Limb (tissue), 2 donors: ENCODE data around the gene RNF113B.

Source experiments
- DNase-seq, 2 donors: peaks; one replicate each; pipeline ENCODE4 v3.0.0-alpha.2; 2016; ENCODE audit errors: extremely low spot score in 2 of 2

The RNF113B gene

DNA sequence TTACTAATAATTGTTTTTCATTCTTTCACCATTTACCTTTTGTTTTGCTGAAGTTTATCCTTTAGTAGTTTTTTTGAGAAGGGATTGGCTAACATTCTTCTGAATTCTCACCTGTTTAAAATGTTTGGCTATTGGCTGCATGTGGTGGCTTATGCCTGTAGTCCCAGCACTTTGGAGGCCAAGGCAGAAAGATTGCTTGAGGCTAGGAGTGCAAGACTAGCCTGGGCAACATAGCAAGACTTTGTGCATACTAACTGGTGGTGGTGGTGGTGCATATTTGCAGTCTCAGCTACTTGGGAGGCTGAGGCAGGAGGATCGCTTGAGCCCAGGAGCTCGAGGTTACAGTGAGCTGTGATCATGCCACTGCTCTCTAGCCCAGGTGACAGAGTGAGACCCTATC lies 27.5 kb upstream of the RNF113B start:
- no peak for DNase-seq

DNA sequence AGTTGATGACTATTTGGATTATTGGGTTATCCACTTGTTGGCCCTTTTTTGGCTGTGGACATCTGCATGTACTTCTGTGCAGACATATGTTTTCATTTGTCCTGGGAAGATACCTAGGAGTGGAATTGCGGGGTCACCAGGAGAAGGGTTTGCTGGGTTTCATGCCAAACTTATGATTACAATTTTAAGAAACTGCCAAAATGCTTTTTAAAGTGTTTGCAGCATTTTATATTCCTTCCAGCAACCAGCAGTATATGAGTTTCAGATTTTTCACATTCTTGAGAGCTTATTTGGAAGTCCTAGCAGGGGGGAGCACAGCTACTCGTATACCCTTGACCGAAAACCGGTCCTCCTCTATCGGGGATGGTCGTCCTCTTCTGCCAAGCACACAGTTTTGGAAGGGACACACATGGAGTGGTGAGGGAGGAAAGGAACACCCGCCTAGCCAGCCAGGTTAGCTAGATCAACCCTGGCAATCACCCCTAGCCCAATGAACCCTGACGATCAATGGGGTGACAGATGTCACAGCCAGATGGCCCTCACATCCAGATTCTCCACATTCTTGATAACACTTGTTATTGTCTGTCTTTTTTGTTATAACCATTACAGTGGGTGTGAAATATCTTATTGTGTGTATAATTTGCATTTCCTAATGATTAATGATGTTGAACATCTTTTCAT lies 26.7 kb upstream of the RNF113B start:
- no peak for DNase-seq

DNA sequence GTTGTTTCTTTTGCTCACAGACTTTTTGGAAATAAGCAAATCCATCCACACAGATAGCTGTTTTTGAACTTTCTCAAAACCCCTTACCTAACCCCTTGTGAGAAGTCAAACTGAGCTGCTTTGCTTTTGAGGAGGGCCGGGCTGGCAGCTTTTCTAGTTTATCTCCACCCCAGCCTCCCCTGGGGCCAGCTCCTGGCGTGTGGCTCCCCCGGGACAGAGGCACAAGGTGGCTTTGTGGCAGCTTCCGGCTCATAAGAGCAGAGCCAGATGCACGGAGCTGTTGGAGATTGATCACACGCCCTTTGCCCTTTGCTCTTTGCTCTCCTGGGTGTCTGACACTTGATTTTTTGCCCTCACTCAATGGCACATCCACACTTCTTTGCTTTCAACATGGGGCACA lies 24.9 kb upstream of the RNF113B start:
- DNase-seq, result no peak

DNA sequence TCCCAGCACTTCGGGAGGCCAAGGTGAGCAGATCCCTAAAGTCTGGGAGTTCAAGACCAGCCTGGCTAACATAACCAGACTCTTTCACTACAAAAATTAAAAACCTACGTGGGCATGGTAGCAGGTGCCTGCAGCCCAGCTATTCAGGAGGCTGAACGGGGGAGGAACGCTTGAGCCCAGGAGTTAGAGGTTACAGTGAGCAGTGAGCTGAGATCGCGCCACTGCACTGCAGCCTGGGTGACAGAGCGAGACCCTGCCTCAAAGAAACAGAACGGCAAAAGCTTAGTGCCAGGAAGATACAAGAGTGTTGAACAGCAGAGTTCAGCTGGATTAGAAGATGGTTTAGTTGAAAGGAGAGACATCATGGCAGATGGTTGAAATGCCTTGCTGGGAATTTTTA lies 24.1 kb upstream of the RNF113B start:
- DNase-seq, result no peak

DNA sequence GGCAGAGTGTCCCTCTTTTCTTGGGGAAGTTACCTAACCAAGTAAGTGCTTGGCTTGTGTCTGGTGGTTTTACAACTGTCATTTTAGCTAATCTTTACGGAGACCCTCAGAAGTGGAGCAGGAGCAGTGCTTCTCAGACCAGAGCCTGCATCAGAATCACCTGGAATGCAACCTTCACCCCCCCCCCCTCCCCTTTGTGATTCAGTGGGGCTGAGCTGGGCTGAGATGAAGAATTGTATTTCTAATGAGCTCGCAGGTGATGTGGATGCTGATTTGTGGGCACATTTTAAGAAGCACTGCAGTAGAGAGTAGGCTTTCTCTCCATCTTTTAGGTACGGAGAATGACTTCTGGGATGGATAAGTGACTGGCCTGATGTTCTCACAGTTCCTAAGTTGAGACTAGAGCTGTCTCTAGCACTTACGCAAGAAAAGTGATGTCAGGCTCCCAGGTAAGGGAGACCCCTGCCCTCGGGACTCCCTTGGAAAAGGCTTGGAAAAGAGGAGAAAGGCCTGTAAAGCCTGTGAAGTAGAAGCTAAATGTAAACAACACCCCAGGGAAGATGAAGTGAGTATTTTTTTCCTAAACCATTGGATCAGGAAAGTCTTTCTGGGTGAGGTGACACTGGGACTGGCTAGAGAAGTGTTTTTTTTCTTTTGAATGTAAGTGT lies 23.3 kb upstream of the RNF113B start:
- DNase-seq, result no peak

DNA sequence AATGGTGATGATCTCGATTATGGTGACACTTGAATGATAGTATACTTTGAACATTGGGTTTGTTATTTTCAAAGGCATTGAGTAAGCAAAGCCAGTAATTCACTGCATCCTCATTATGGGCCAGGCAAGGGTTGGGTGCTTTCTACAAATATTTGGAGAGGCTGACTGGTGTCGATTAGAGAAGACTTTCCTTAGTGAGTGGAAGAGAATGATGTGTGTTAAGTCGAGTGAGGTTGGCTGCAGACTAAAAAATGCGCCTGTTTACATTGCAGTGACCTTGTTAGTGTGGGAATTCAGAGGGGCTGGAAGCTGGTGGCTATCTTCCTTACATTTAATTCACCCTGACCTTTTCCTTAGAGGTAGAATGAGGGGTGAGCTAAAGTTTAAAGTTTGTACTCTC lies 22.4 kb upstream of the RNF113B start:
- no peak for DNase-seq

DNA sequence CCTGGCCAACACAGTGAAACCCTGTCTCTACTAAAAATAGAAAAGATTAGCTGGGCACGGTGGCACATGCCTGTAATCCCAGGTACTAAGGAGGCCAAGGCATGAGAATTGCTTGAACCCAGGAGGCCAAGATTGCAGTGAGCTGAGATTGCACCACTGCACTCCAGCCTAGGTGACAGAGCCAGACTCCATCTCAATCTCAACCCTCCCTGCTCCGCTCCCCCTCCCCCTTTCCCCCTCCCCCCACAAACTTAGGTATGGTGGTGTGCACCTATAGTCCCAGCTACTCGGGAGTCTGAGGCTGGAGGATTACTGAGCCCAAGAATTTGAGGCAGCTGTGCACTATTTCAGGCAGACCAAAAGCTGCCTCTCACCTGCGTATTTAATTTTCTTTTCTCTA lies 21.6 kb upstream of the RNF113B start:
- no peak for DNase-seq

DNA sequence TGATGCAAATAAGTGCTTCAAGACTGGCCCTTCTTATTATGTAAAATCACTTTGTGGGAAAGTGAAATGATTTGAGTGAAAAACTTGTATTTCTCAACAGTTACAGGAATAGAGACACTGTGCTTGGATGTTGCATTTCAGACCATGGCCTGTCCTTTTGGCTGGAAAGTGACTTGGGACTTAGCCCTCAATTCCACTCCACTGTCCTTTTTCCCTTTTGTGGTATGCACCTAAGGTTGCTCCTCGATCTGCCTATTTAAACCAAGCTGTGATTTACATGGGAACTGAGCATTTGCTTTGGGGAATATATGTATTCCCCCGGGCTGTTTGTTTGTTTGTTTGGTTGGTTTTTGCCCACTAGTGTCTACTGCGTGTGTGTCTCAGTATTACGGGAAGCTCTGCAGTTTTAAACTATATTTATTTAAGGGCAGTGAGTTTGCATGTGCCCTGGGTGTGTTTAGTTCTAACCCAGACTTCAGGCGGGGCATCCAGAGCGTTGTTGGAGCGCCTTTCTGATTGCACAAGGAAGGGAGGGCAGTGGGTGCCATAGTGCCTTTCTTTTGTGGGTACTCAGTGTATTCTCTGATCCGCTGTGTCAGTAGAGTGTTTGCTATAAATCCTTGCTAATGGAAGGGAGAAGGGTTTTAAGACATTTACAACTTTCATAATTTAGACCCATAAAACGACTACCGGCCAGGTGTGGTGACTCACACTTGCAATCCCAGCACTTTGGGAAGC lies 18.2 kb upstream of the RNF113B start:
- DNase-seq, result no peak

DNA sequence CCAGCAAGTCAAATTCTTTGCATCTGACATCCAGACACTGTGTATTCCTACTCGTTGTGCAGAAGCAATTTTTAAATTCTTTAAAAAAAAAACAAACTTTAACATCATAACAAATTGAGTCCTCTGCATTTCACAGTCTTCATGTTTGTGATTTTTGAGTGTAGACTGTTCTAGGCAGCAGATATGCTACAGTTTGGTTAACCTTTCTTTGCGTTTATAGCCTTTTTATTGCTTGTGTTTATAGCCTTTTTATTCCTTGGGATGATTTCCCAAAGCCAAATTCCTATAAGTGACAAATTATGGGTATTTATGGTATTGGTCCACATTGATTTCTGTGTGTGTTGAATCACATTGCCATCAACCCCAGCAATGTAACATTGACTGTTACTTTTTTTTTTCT lies 14.9 kb upstream of the RNF113B start:
- DNase-seq, result no peak

DNA sequence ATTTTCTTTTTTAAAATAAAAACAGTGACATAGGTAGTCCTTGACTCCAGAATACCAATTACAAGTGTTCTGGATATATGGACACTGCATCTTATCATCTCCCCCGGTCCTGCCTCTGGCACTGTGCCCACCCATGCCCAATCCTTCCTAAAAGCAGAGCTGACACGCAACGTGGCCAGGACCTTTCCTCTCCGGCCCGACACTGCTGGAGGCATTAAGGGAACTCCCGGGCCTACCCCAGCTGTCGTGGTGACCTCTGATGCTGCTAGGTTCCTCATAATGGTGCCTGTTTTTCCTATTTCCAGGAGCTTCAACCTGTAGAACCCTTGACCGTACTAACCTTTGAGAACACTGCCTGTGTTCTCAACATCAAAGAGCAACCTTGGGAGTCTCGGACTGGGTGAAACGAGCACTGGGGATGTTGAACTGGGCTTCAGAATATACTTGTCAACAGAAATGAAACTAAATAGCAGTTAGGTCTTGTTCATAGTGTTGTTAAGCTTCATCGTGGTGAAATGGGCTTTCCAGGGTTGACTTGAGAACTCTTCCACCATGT lies 13.9 kb upstream of the RNF113B start:
- no peak for DNase-seq

DNA sequence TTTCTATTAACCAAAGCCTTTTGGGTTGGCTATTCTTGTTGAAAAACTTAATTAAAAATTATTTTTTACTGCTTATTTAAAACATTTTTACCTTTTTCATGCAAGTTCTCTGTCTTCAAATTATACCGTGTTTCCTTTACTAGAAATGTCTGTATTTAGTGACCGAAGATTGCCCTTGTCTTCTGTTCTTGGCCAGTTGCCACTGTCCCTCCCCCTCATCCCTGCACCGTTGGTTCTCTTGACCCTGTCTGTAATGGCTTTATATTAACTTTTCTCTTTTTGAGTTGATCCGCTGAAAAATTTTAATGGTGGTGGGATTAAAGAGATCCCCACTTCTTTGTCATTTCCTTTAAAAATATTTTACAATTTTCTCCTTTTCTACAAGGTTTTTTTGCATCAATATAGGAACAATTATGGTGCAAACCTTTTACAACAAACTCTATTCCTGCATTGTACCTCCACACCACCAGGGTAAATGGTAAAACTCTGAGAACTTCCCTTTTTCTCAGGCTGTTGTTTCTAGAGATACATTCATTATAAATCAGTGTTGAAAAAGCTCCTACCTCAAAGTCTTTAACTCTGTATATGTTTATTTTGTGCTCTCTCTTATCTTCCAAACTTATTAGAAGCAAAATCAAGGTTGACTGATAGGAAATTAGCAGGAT lies 12.9 kb upstream of the RNF113B start:
- DNase-seq, result no peak

DNA sequence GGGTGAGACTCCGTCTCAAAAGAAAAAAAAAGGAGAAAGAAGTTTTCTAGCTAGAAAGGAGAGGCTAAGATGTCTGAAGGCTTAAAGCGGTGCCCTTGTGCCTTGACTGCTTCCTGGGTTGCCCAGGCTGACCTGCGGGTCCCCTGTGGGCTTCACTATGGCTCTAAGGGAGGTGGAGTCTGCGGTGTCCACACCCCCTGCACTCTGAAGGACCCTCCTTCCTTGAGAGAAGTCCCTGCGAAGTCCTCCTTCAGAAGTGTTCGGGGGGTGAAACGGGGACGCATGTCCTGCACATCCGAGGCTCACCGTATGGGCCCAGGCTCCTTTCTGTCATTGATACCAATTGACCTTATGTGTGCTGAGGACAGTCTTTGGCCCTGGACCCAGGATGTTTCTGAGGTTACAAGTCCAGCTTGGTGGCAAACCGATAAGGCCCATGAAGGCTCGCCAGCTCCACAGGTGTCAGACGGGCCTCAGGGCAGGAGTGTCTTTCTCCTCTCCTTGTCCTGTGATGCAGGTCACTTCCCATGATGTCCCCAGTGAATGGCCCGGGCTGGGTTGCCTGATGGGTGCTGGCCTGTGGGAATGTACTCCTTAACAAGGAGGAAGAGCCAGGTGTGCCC lies 11.6 kb upstream of the RNF113B start:
- no peak for DNase-seq

DNA sequence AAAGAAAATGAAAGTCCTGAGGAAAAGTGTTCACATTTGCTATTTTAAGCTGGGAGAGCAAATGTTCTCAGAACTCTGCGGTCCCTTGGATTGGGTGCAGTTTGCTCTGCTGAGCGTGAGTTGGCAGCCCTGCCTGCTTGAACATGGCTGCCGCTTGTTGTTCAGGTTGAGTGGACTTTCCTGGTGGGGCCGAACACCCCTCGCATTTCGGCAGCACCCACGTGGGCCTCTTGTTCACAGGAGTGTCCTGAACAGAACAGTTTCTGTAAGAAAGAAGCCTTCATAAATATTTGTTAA lies 10.8 kb upstream of the RNF113B start:
- no peak for DNase-seq

DNA sequence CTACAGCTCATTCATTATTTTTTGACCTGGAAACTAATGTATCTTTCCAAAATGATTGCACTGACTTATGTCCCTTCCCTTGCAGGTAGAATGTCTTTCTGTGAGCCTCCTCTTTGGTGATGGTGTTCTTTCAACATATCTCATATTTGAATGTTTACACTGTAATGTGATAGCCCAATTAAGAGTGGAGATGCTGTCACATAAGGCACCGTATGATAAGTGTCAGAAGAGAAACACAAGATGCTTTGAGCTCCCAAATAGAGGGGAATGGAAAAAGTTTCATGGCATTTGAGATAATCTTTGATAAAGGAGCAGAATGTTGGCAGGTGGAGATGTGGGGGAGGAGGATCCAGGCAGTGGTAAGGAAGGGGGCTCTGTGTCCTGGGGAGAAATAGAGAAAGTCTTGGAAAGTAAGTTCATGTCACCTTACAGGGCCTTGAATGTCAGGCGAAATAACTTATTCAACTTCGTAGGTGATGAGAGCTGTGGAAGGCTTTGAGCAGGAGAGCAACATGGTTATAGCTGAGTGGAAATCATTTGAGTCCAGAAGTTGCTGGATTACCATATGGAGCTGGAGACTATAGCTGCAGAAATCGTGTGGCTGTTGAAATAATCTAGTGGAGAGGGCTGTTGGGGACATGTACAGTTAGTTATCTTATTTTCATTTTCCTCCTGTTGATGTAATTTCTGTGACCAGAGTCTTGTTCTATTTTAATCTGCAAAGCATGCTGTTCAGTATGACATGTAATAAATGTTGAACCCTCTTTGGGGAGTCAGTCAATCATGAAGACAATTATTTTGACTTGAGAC lies 10.3 kb upstream of the RNF113B start:
- no peak for DNase-seq

DNA sequence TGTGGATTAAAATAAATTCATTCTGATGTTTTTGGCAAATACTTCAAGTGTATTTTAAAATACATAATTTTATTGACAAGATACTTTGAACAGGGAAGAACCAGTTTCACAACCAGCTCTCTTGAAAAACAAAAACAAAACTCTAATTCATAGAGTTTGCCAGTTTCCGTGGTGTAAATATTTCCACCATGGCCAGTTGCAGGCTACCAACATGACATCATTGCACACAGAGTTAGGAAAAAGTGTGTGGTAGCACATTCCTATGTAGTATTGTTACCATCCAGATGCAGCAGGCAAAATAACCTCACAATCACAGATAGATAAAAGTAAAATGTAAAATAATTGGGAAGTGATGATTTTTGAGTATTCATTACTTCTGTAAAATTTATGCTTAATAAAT lies 7.7 kb upstream of the RNF113B start:
- DNase-seq, result no peak

DNA sequence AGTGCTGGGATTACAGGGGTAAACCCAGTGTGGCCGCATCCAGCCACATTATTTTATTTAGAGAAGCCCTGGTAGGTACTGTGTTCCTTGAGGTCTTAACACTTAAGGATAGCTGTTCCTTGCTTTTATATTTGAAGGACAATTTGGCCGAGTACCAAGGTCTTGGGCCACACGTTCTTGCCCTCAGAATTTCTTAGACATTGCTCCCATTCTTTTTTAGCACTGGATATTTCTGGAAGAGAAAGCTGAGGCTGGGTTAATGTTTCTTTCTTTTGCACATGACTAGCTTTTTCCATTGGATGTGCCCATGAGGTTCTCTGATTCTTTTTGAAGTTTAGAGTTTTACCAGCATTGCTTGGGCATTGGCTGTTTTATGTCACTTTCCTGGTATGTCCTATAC lies 5.5 kb upstream of the RNF113B start:
- DNase-seq, result no peak

DNA sequence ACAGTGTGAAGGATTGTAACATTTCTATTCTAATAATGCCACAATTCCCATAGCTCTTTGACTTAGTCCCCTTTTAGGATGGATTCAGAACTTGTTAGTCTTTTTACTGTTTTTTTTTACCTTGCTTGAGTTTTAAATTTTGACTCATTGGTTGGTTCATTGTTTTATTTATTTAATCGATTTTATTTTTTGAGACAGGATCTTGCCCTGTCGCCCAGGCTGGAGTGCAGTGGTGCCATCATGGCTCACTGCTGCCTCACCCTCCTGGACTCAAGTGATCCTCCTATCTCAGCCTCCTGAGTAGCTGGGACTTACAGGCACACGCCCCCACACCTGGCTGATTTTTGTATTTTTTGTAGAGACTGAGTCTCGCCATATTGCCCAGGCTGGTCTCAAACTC lies 5.1 kb upstream of the RNF113B start:
- no peak for DNase-seq

DNA sequence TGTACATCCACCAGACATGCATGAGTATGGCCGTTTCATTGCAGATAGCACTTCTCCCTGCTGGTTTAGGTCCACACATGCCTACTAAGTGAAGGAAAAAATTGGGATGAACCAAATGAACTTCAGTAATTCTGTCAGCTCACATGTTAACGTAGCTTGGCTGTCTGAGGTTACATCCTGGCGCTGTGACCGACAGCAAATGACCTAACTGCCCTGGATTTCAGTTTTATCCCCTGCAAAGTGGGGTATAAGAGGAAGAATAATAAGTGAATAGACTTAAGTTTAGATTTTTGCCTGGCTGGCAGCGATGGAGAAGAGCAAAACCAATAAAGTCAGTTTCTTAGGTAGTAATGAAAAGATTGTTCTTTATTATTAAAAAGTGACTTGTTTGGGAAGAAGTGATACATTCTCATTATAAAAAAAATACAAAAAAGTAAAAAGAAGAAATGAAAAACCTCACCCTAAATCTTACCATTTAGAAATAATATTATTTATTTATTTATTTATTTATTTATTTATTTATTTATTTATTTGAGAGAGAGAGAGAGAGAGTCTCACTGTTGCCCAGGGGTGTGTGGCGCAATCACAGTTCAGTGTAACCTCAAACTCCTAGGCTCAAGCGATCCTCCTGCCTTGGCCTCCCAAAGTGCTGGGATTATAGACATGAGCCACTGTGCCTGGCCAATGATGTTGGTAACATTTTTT lies 4.2 kb upstream of the RNF113B start:
- DNase-seq, result no peak

DNA sequence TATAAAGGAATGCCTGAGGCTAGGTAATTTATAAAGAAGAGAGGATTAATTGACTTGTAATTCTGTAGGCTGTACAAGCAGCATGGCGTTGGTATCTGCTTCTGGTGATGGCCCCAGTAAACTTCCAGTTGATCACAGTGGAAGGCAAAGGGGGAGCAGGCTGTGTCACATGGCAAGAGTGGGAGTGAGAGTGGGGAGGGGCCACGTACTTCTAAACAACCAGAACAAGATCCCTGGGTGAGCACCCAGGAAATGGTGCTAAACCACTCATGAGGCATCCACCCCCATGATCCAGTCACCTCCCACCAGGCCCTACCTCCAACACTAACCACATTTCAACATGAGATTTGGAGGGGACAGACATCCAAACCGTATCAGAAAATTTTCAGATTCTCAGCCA lies 3.0 kb upstream of the RNF113B start:
- no peak for DNase-seq

DNA sequence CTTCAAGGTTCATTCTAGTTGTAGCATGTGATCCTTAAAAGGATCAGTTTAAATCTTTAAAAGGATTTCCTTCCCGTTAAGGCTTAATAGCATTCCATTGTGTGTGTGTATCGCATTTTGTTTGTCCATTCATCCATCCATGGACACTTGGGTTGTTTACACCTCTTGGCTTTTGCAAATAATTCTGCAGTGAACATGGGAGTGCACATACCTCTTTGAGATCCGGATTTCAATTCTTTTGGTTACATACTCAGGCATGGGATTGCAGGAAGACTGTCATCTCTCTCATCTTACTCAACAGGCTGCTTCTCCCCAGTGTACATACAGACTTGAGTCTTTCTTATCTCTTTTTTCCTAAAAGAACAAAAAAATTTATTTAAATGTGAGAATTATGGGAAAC lies 1.2 kb downstream of the RNF113B start:
- no peak for DNase-seq
